Measurements from ENCODE around the gene ALDH4A1.

The ALDH4A1 gene

DNA sequence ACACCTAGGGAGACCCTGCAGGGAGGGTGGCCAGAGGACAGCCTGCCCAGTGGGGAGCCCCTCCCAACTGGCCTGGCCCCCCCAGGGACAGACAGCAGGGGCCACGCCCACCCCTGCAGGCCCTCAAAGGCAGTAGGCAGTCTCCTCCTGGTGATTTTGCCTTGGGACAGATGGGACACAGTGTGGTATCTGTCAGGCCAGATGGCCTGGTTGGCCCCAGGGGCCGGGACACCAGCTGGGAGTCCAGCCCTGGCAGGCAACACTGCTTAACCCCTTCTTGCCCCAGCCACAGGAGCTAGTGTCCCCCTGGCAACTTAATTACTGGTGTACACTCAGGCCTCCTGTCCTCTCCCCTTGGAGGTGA, 36.3 kb upstream of the ALDH4A1 start:
- no peak for DNase-seq

DNA sequence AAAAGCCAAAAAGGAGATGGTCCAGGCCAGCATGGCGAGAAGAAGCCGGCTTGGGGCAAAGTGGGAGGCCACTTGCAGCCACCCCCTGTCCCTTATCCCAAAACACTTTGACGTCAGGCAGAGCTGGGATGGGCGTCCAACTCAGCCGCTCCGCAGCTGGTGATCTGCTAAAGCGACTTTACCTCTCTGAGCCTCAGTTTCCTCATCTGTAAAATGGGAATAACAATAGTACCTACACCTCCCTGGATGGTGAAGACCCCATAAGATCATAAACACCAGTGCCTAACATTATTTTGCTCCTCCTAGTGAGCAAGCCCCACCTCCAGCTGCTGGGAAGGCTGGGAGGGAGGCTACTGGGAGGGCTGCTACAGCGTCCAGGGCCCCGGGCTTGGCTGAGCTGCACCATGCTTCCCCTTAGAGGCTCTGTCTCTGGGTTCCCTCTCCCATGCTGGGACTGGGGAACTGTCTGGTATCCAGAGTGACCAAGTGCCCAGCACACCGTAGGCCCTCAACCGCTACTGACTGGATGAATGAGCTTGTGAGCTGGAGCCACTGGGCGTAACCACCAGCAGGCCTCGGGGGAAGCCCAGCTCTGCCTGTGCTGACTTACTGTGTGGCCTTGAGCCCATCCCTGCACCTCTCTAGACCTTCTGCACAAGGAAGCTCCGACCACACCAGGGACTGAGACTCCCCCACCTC, 35.8 kb upstream of the ALDH4A1 start:
- no peak for DNase-seq

DNA sequence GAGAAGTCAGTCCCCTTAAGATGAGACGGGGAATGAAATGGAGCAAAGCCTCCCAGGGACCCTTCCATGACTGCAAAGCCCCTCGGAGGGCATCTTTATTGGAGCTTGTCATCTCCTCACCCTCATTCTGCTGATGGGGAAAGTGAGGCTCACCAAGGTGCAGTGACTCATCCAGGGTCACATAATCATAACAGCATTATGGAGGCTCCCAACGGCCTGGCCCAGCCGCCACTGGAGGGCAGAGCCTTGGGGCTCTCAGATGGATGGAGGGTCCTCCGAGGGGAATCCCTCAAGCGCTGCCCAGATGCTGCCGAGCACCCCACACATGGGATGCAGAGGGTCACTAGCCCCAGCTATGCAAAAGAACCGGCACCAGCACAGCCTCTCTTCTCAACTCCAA, 35.2 kb upstream of the ALDH4A1 start:
- no peak for DNase-seq

DNA sequence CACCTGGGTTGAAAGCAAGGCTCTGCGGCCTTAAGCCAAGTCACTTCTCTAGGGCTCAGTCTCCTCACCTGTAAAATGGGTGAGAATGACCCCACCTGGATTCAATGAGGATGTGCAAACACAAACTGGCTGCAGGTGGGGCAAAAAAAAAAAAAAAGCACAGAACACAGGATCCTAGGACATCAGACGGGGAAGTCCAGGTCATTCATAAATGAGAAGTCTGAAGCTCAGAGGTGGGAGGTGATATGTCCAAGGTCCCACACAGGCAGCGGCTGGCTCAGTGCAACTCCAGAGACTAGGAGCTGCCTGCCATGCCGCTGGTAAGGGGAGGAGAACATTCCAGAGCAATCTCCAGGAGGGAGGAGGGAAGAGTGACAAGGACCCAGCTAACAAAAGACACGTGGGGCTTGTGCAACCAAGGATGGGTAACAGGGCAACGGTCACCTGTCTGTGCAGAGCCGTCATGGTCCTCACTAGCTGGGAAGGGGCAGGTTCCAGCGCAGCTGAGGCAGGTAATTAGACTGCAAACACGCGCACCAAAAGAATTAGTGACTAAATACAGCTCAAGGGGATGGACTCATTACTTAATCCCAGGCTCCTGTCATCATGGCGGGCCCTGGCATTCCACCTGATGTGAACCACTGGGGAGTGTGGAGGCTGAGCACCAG, 34.6 kb upstream of the ALDH4A1 start:
- no peak for DNase-seq

DNA sequence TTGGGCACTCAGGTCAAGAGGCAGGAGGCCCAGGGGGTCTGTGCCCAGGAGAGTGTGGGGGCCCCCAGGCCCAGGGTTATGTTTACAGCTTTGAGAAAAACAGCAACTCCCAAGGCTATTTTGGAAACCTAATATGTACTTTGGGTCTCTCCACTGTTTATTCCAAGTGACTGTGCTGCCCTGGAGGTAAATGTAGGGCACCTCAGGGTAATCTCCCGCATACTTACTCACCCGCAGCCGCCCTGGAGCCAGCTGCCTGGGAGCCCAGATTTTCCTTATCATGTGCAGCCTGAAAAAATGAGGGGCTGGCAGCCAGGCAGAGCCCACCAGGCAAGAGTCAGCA, 34.1 kb upstream of the ALDH4A1 start:
- no peak for DNase-seq

DNA sequence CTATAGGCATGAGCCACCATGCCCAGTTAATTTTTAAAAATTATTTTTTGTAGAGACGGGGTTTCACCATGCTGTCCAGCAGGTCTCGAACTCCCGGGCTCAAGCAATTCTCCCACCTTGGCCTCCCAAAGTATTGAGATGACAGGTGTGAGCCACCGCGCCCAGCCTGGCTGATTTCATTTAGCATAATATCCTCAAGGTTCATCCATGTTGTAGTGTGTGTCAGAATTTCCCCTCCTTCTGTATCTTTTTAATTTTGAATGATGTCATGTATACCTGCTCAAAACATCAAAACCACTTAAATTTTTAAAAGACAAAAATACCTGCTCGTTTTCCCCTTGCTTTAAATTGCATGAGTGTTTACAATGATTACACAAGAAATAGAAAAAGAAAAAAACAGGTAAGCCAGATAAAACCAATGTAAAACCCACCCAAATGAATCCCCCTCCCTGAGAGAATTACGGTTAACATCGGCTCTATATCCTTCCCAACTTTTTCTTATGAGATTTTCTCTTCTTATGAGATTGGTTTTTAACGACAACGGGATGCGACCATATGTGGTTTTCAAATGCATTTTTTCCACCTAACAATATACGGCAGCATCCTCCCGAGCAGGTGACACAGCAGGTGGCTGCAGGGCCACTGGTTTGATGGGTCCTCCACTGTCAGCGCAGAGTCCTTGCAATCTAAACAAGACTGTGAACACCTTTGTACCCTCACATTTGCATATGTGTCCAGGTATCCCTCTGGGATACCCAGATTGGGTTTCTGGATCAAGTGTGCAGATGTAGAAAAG, 32.0 kb upstream of the ALDH4A1 start:
- no peak for DNase-seq

DNA sequence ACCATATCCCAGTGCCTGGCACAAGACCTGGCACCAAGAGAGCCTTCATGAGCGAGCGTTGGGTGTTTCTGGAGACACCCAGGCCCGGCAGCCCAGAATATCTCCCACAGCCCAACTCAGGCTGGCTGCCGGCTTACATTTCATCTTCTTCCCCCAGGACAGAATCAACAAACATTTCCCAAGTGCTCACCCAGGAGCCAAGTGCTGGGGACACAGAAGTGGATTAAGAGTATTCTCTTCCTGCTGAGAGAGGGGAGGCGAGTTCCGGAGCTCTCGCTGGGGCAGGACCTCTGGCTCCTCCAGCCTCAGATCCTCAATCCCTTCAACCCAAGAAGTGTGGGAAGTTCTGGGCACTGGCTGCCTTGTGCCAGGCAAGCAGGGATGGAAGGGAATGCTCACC, 30.5 kb upstream of the ALDH4A1 start:
- no peak for DNase-seq

DNA sequence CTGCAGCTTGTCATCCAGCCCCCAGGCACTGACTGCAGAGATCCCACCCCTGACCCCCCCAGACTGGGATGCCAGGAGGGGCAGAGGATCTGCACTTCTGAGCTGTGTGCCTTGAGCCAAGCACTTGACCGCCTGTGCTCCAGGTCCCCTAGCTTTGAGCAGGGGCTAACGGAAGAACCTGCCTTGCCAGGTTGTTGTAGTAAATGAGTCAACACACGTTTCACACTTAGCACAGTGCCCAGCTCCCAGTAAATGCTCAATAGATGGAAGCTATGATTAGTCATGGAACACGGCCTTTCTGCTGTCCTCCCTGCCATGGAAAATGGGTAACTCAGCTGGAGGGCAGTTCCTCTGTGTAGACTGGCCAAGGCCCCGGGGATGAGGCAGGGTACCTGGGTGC, 30.0 kb upstream of the ALDH4A1 start:
- DNase-seq: no peak

DNA sequence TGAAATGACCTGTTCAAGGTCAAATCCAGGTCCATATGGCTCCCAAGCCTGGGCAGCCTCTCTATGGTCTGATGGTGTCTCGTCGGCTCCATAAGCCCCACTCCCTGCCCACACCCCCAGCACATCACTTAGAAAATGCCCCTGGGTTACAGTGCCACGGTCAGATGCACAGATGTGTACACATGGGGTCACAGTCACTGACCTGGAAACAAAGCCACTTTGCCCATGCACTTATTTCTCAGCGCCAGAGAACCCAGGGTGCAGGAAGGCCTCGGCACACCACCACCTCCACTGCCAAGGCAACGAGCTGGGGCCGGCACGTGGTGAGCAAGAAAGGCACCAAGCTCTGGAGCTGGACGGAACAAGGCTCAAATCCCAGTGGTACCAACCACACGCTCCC, 29.4 kb upstream of the ALDH4A1 start:
- DNase-seq: no peak

DNA sequence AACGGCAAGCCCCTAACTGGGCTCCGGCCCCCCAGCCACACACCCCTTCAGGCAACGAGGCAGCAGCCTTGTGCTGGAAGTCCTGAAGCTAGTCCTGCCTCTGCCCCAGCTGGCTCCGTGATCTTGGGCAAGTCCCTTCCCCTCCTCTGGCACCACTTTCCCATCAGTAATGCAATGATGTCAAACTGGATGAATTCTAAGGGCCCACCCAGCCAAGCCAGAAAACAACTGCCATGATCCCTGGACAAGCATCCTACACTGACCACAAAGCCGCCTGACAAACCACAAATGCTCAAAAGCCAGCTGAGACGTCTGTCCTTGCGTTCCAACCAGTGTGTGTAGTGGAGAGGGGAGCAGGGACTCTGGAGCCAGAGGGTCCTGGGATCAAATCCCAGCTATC, 27.3 kb upstream of the ALDH4A1 start:
- DNase-seq: no peak

DNA sequence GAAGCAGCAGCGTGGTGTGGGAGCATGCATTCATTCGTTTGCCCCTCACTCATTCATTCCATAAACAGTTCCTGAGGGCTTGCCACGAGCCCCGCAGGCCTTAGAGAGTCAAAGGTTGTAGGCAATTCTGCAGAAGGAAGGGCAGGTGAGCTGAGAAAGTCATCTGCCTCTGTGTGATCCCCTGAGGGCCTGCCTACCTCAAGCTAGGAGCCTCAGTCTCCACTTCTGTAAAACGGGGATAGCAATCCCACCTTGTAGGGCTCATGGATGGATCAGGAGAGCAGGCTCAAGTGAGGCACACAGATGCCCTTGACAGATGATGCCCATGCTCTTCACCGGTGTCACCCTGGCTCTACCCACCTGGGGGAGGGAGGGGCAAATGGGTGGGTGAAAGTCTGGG, 26.6 kb upstream of the ALDH4A1 start:
- no peak for DNase-seq

DNA sequence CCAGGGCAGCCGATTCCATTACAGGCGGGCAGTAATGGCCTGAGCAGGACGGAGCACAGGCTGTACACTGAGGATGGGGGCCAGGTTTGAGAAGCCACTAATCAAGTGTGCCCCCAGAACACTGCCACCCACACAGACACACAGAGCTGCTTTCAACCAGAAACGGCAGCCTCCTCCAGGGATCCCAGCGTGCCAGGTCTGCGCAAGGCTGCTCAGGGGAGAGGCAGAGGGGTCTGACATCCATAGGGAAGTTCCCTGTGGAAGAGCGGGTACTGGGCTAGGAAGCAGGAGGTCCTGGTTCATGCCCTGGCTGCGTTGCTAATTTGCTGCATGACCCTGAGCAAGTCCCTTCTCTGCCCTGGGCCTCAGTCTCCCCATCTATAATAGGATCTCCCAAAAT, 26.1 kb upstream of the ALDH4A1 start:
- DNase-seq: no peak

DNA sequence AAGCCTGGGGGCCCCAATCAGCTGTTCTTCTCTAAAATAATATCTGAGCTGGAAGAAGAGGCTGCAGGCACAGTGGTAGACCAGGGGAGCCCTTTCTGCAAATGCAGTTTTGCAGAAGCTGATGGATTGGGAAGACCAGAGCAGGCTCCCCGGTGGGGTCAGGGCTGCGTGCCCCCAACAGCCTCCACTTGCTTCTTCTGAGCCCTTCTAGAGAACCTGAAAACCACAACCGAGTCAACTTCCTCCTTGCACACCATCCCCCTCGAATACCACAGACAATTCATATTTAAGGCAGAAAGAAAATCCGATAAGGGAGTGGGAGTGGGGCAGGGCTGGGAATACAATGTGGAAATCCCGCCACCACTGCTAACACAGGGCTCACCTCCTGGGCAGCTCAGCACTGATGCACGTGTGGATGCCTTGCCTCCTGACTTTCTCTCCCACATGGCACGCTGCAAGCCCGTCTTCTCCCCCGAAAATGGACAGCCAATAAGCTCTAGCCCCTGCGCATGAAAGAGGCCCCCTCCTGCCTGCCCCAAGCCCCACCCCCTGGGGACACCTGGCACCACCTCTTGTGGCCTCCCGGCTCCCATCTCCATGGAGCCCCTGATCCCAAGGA, 25.4 kb upstream of the ALDH4A1 start:
- no peak for DNase-seq

DNA sequence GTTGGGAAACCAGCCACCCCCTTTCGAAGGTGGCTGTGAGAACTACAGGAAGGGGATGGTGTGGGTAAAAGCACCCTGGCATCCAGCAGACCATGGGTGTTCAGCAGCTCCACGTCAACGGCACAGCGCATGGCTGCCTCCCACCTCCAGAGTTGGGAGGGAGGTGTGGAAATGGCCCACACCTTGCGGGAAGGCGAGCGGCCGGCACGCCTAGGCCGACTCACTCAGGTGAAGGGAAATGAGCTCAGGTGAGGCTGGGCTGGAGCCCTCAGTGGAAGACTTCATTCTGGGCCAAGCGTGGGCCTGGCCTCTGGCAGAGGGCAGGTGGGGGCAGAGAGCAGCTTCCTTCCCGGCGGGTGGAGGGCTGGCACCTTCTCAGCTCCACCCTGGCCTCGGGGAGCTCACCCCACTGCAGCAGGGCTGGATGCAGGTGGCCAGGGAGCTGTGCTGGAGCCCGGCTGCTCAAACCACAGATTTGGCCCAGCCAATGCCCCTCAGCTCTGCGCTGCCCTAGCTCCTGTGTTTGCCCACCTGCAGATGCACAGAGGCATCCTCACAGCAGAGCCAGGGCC, 24.8 kb upstream of the ALDH4A1 start:
- no peak for DNase-seq

DNA sequence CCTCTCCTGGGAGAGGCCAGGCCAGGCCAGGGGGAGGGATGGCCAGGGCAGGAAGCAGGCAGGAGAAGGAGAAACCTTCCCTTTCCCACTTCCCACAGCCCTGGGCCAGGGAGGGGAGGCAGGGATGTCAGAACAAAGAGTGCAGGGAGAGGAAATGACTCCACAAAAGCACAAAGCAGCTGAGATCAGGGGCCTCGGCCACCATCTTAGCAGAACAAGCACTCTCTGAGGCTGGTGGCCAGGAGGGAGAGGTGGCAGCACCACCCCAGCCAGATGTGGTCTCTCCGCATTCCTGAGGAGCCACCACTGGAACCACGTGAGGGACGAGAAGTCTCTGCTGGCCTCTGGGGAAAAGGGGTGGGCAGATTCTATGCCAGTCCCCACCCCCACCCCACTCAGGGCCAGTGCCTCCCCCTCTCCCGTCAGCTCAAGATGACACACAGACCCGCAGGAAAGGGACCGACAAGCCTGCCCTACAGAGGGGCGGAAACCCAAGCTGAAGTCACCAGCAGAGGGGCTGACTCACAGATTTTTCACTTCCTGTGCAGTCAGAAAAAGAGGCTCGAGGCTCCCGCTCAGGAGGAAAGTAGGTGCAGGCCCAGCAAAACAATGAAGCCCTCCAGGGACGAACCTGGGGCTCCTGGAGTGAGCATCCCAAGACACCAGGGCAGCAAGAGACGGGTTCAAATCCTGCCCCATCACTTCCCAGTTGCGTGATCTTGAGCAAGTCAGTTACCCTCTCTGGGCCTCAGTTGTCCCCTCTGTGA, 24.1 kb upstream of the ALDH4A1 start:
- peak; percentile 71 for DNase-seq

DNA sequence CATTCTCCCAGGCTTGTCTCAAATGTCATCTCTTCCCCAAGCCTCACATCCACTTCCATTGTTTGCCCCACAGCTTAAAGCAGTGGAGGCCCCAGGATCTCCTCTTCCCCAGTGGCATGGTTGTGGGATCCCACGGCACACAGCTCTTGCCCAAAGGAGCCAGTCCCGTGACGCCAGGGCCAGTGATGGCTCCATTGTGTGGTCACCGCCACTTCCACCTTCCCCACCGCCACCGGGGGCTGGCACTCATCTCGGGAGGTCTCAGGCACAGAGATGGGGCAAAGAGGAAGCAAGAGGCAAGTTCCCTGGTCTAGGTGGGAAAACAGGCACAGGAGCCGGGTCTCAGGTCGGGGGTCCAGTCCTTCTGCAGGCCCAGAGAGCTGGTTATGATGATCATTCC, 22.9 kb upstream of the ALDH4A1 start:
- no peak for DNase-seq

DNA sequence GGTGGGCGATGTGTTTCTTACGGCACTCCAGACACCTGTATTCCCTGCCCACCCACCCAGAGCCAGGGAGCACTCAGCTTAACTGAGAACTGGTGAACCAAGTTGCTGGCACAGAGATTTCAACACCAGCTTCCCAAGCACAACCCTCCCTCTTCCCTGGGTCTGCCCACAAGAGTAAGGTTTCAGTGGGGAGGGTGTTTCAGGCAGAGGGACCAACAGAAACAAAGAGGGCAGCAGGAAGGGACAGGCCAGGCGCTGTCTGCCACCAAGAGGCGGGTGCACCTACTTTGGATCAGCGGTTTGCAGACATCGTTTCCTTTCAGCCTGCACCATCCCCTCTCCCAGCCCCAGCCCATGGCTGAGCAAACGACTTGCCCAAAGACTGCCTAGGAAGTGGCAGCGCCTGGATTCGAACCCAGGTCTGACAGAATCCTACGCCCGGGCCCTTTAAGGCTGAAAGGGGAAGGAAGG, 21.9 kb upstream of the ALDH4A1 start:
- DNase-seq: no peak

DNA sequence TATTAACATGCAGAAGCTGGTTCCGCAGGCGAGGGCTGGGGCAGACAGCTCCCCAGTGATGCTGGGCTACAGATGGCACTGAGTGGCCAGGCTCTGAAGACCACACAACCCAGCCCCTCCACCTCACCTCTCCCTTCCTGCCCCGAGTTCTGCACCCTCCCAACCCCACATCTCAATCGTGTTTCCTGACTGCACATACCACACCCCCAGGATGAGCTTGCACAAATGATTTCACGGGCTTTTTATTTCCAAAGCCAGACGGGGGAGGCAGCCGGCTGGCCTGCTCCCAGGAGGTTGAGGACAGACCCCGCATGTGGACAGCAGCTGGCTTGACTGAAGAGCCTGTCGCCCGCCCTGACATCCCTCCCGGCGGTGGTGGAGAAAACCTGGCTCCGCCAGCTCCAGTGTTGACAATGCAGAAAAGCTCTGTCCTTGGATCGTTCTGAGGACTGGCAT, 21.4 kb upstream of the ALDH4A1 start:
- no peak for DNase-seq

DNA sequence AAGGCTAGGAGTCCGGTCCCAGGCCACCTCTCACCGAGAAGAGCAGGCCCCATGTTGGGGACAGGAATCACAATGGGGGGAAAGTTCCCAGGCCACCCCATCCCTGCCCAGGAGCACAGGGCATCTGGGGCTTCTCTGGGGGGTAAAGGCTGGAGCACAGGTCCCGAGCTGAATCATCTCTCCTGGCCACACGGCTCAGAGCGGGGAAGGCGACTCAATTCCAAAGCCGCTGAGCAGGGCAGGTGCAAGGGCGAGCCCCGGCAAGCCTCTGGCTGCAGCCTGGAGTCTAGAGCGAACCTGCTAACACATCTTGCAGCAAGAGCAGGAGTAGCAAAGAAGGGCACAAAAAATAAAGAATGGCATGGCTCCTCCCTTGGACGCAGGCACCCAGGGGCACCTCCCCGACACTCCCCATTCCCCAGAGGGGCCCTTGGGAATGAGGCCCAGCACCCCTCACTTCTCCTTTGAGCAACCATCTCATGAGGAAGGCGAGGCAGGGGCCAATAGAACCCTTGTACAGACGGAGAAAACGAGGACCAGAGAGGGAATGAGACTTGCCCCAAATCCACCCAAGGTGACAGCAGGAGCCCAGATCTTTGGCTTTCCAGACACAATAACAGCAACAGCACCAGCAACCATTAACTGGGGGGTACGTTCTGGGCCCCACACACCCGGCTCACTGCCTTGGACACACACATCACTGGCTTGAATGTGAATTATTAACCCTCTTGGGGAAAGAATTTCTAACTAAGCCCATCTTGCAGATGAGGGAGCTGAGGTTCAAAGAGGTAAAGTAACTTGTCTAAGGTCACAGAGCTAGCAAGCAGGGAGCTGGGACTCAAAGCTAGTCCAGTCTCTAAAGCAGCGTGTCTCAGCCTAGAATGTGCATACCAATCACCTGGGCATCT, 20.7 kb upstream of the ALDH4A1 start:
- DNase-seq: no peak

DNA sequence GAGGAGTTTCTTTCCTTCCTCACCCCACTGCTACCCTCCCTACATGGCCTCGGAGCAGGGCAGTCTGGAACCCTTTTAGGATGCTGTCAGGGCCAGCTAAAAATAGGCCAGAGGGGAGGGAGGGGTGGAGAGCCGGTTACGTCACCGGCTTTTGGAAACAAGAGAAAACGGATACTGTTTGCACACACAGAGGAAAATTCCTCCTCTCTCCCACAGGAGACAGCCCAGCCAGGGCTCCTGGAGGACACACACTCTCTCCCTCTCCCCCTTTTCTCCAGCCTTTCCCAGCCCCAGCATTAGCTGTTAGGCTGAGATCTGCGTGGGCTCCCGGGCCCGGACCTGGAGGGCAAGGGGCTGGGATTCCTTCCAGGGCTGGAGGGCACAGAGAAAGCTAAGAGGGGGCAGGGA, 20.0 kb upstream of the ALDH4A1 start:
- no peak for DNase-seq

DNA sequence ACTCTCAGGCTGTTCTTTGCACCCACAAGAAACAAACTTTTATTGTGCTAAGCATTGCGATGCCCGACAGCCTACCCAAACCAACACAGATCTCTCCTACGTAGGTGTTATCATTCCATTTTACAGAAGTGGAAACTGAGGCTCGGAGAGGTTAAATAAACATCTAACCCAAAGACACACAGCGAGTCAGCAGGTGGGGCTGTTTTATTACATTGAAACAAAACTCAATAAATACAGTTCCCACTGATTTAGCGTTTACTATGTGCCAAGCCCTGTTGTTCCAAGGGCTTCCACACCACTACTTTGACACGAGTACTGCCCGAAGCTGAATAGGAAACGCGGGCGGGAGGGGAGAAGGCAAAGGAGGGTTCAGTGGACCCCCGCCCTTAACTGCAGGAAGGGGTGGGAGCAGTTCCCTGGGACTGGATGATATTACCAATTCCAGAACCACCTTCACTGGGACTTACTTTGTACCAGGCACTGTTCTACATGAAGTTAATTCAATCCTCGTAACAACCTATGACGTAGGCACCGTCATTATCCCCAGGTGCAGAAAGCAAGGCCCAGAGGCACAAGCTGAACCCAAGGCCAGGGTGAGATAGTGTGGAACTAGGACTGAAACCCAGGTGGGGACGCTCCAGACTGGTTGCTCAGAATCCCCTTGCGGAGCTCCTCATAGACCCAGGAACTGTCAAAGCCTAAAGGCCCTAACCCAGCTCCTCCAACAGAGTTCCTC, 19.3 kb upstream of the ALDH4A1 start:
- DNase-seq: no peak
